GM18517 (cell line): ENCODE results near the gene PCBP1.
"Not testable (repeated sequence)": the region's sequence is repeated elsewhere in the genome, so short reads cannot be mapped to it uniquely, and the experiment has no call there.

Experiments used
- ATAC-seq: cut with Tn5 transposase; IDR thresholded peaks from one replicate; pipeline ENCODE4 v1.9.1; 2021; ENCODE audit warnings: mild to moderate bottlenecking, moderate library complexity; ENCODE audit not compliant: unreplicated experiment

PCBP1 gene

DNA sequence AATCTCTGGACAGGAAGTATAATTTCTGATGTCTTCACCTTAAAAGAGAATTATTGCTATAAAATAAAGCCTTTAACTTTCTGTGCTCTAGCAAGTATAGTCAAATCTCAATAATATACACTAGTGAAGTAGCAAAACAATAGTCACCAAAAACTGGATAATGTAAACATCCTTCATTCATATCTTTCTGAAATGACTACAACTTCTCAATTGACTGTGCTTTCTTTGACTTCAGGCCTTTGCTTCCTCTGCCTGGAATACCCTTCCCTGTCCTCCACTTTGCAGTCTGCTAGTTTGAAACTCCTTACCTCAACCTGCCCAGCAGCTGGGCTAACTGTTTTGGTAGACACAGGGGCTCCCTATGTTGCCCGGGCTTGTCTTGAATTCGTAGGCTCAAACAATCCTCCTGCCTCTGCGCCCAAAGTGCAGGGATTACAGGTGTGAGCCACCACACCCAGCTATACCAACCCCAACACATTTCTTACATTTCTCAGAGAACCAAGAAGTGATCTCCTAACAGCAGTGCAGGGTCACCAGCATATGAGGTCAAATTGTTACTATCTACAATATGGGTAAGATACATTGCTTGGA is 6.6 kb upstream of the PCBP1 start:
- ATAC-seq, result no peak

GRCh38 chr2:70081221-70081620 is 6.1 kb upstream of the PCBP1 start:
- ATAC-seq, result no peak

- peak; percentile 38 for ATAC-seq
These were observed 3.7 kb upstream of the PCBP1 start for GRCh38 chr2:70083344-70084156.

DNA sequence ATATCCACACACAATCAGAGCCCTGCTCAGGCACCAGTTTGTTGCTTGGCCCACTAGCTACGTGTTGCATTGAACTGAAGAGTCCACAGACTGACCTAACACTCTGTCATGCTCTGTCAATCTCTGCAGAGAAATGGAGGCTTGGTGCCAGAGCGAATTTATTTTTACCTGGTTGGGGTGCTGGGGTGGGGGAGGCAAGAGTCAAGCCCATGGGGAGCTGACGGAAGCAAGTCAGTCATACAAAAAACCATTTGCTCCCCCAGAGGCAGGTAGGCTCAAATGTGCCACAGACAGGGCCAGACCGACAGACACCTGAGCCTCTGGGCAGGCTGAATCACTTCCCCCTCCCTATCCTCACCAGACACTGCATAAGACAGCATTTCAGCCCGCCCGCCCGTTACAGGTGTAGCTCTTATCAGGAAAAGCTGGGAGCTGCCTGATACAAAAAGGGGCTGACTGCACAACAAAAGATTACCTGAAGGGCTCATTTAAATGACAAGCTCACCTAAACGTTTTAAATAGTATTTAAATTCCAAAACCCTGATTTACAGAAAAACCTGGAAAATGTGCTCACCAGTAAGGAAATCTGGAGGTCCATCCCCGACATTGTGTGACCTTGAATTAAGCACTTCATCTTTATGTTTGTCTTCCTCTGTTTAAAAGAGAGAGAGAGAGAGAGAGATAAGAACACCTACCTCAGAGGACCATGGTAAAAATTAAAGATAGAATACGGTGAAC is 2.1 kb upstream of the PCBP1 start:
- ATAC-seq, result no peak

GRCh38 chr2:70085711-70086277 is 1.5 kb upstream of the PCBP1 start:
- ATAC-seq, result no peak

- ATAC-seq, result peak; percentile 49
These were observed 919 bp upstream of the PCBP1 start for GRCh38 chr2:70086278-70086837.

- no peak for ATAC-seq
These were observed 673 bp downstream of the PCBP1 start for GRCh38 chr2:70087702-70088597.

- ATAC-seq, result no peak
These were observed 1.4 kb downstream of the PCBP1 start for GRCh38 chr2:70088598-70089219.

DNA sequence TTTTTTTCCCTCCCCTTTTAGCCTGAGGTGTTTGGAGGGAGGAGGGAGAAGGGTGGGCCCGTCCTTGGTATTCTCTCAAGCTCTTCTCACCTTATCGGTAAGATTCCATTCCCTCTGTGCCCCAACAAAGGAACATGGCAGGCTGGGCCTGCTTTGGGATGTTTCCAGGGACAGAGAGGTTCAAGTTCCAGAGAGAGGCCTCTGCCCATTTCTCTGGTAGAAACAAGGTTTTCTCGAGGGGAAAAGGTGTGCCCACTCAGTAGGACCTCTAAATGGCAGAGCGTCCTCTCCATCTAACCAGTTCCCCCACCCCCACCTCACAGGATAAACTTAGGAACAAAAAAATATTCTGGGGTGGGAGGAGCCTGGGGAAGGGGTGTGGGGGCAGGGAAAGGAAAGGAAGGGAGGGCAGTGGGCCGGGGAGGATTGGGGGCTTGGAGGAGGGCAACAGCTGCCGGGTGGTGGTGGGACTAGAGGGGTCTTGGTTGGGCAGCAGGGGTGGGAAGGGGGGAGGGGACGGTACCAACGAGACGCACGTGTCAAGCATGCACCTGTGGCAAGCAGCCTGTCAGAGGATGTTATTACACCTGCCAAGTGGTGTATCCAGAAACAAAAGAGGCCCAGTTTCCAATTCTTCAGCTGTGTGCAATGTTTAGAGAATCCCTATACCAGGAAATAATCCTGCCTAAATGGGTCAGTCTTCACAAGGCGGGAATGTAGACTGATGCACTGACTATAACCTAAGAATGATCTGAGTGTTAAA is 2.1 kb downstream of the PCBP1 start:
- no peak for ATAC-seq

DNA sequence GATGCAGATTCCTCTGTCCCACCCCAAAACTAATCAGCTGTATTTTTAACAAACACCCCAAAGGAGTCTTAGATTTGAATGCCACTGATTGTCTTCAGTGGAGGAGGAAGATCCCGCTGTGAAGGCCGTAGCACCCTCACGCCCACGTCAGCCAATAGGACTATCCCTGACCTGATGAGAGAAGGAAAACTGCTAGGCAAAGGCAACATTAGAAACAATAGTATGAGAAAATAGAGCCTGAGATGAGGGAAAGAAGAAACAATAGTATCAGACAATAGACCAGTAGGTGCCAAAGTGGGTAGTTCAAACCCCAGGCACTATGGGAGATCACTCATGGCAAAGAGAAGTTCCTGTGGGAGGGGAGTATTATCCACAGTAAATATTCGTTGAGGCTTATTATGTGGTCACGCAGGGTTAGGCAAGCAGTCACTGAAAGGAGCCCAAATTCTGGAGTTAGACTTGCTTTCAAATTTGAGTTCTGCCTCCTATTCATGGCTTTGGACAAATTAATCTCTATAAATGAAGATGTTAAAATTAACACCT is 2.8 kb downstream of the PCBP1 start:
- ATAC-seq, result no peak

- no peak for ATAC-seq
These were observed 3.5 kb downstream of the PCBP1 start for GRCh38 chr2:70090706-70091334.

DNA sequence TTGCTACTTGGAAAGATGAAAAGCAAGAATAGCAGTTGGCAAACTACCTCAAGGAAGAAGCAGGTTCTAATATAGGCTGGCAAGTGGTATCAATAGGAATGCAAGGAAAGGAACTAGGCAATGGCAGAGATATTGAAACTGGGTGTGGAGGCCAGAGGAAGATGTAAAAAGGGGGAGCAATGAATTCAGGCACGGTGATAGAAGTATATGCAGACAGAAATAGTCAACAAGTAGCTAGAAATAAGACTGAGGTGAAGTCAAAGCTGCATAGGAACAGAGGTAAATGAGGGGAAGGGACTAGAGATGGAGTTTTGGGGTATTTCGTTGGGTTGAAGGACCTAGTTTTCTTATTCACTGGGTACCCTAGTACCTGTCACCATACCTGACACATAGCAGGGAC is 4.1 kb downstream of the PCBP1 start:
- no peak for ATAC-seq

DNA sequence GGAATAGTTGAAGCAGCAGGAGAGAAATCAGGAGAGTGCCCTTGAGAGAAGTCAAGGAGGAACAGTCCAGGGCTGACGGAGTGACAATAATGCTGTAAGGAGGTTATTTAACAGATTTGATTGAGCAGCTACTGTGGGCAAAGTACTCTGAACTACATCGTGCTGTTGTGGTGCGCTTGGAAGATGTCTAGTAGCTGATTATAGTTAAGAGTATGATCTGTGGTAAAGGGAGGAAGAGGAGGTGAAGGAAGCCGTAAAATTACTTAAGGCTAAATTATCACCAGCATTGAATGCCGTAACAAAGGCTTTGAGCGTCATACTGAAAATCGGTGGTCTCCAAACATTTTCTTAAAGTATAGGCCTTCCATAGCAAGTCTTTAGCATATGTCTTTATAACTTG is 4.5 kb downstream of the PCBP1 start:
- ATAC-seq, result no peak

- ATAC-seq, result not testable (repeated sequence)
These were observed 5.4 kb downstream of the PCBP1 start for GRCh38 chr2:70092576-70093243.

- ATAC-seq, result no peak
These were observed 7.1 kb downstream of the PCBP1 start for GRCh38 chr2:70094171-70094977.

GRCh38 chr2:70094978-70095719 is 7.9 kb downstream of the PCBP1 start:
- peak; percentile 76 for ATAC-seq
